COLO829 (cell line): Measurements from ENCODE around the gene SFT2D3.

Source experiments
- DNase-seq: peaks from one replicate; pipeline ENCODE4 v3.0.0; 2012; ENCODE audit warnings: low spot score

Gene SFT2D3

DNA sequence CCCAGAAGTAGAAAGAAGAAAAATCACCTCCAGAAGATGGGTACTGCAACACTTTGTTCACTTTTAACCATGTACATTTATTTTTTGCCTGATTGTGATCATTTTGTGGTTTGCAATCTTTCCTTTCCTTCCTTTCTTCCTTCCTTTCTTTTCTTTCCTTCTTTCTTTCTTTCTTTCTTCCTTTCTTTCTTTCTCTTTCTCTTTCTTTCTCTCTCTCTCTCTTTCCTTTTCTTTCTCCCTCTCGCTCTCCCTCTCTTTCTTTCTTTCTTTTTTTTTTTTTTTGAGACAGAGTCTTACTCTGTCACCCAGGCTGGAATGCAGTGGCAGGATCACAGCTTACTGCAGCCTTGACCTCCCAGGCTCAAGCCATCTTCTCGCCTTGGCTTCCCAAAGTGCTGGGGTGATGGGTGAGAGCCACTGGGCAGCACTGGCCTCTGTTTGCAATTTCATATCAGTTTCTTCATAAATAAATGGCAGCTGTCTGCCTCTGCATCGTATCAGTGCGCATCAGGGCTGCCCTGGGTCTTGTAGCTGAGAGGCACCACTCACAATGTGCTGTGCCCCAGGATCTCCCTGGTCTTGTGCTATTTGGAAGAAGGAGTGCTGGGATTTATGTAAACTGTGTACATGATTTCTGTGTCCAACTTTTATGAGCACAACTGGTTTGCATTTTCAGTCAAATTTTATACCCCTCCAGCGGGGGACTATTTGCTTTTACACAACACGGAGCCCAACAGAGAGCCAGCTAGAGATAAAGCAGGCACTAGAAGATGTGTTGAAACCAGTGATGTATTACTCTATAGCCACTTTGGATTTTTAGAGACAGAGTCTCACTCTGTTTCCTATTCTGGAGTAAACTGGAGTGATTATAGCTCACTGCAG lies 19.1 kb upstream of the SFT2D3 start:
- DNase-seq: no peak

DNA sequence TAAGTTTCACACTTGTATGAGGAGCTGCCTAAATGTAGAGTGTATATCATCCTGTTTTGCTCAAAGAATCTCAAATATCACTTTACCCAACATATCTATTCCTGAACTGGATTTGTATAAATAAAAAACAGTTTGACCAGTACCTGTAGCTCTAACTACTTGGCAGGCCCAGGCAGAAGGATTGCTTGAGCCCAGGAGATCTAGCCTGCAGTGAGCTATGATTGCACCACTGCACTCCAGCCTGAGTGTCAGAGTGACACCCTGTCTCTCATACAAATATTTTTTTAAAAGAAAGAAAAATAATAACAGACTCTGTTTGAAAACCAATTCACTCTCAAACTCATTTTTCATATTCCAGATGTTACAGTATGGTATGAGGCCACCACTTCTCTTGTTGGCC lies 18.2 kb upstream of the SFT2D3 start:
- no peak for DNase-seq

- no peak for DNase-seq
These were observed 17.5 kb upstream of the SFT2D3 start for GRCh38 chr2:127683757-127684156.

GRCh38 chr2:127685410-127686080 lies 15.8 kb upstream of the SFT2D3 start:
- DNase-seq: no peak

- DNase-seq: no peak
These were observed 12.9 kb upstream of the SFT2D3 start for GRCh38 chr2:127688405-127688804.

DNA sequence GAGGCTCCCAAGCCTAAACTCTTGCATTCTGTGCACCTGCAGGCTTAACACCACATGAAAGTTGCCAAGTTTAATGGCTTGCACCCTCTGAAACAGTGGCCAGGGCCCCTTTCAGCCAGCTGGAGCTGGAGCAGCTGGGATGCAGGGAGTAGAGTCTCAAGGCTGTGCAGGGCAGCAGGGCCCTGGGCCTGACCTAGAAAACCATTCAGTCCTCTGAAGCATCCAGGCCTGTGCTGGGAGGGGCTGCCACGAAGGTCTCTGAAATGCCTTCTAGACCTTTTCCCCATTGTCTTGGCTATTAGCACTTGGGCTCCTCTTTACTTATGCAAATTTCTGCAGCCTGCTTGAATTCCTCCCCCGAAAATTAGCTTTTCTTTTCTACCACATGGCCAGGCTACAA lies 10.6 kb upstream of the SFT2D3 start:
- no peak for DNase-seq

DNA sequence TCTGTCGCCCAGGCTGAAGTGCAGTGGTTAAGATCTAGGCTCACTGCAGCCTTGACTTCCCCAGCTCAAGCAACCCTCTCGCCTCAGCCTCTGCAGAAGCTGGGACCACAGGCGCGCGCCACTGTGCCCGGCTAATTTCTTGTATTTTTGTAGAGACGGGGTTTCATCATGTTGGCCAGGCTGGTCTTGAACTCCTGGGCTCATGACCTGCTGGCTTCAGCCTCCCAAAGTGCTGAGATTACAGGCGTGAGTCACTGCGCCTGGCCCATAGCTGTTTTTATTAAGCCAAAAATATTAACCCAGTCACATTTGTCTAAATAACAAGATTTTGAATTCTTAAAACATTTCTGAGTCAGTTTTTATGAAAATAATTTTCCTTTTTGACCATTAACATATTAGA lies 6.3 kb upstream of the SFT2D3 start:
- DNase-seq: no peak

GRCh38 chr2:127695491-127696472 lies 5.5 kb upstream of the SFT2D3 start:
- DNase-seq: no peak

DNA sequence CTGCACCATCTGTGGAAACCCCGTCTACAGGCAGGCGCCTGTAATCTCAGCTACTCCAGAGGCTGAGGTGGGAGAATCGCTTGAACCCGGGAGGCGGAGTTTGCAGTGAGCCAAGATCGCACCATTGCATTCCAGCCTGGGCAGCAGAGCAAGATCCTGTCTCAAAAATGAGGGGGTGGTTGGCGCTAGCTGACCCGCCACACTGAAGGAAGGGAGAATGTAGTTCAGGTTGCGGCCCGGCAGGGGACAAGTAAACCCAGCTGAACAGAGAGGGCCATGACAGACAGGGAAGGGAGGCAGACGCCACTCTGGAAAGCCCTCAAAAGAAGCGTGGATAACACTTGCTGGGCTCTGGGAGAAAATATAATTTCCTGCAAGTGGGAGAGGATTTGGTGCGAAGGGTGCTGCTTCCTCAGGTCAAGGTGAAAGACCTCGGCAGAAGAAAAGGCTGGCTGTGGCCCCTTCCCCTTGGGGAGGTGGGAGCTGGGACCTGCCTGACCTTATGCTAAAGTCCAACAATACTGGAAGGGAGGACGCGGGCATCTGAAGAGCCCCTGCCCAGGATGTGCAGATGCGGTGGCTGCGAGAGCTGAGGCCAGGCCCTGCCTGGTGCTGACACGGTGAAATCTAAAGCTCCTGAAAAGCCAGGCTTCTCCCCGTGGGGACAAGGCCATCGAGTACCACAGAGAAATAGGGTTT lies 3.7 kb upstream of the SFT2D3 start:
- DNase-seq: no peak

- no peak for DNase-seq
These were observed 2.5 kb upstream of the SFT2D3 start for GRCh38 chr2:127698553-127699355.

- no peak for DNase-seq
These were observed 637 bp upstream of the SFT2D3 start for GRCh38 chr2:127700527-127701192.

GRCh38 chr2:127701651-127702394 lies 526 bp downstream of the SFT2D3 start:
- peak; percentile 42 for DNase-seq

GRCh38 chr2:127702395-127703009 lies 1.2 kb downstream of the SFT2D3 start:
- DNase-seq: no peak

GRCh38 chr2:127703282-127703681 lies 2.0 kb downstream of the SFT2D3 start:
- no peak for DNase-seq

GRCh38 chr2:127704641-127705390 lies 3.5 kb downstream of the SFT2D3 start:
- DNase-seq: no peak

DNA sequence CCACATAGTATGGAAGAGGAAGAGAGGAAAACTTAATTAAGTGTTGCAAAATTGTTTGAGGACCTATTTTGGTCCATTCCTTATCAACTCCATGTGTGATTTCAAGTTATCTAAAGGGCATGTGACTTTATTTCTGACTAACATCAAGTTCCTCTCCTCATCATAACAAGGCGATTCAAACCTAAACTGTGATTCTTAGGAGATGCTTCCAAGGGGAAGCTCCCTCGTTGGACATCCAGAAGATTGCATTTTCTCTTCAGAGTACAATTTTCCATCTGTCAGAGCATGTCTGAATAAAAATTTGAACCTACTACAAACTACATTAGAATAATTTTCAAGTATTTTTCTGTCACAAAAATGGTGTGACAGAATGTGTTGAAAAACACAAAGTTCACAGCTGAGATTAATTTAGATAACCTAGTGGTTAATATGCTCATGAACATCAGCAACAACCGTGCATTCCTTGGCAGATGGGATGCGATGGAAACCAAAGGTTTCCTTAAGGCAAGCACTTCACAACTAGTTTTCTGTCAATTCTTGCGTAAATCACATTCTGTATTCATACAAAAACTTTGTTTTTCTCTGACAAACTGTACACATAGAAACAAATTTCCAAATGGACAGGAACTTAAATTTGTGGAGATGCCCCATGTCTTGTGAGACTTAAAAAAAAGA lies 4.2 kb downstream of the SFT2D3 start:
- no peak for DNase-seq

- DNase-seq: no peak
These were observed 5.1 kb downstream of the SFT2D3 start for GRCh38 chr2:127706215-127706990.
